HCT116 (cell line): ENCODE data around the gene C9. TPM values are rescaled to one million over a fixed set of nuclear protein-coding genes. Genes with fewer than 3 reads are reported as not detected.

ENCODE experiments used
- ATAC-seq: fragments of 200-7000 bp; cut with Tn5 transposase; 2 replicates; pipeline ENCODE4 v1.9.1; 2020; ENCODE audit warnings: mild to moderate bottlenecking, moderate library complexity
- BruUV-seq: library from RNA; stranded (reverse); fragments of 400-500 nt; replicated peaks from 2 replicates; lab custom pipeline; 2021; lab: Mats Ljungman, UMichigan
- CTCF ChIA-PET: fragments of 300-600 bp; sonication (Branson Sonifier 250); formaldehyde crosslinking; loops from one replicate; lab custom pipeline; 2021; ENCODE audit warnings: antibody characterized with exemption; lab: Charles Lee
- POLR2A ChIA-PET: fragments of 300-600, 350-600 bp; sonication (Branson Sonifier 250); formaldehyde crosslinking; loops from one replicate; lab custom pipeline; 2021; ENCODE audit warnings: antibody characterized with exemption; lab: Charles Lee
- RAD21 ChIA-PET, 2 experiments: fragments of 300-600 bp; sonication (Branson Sonifier 250); formaldehyde crosslinking; loops; one replicate each; lab custom pipeline; 2023; ENCODE audit warnings: low total read pairs in 2 of 2; ENCODE audit not compliant: uncharacterized antibody in 2 of 2, unreplicated experiment in 2 of 2, low non-redundant PET in 1 of 2; lab: Charles Lee
- DNase-seq: peaks from one replicate; pipeline ENCODE4 v3.0.0-alpha.2; 2010; ENCODE audit warnings: low read depth, low spot score
- H2AFZ ChIP-seq: fragments of 200-600 bp; shearing (Covaris generic), sonication (generic); 2 replicates; pipeline ENCODE4 v1.6.1; 2017; ENCODE audit warnings: low read depth, mixed run types, mixed read lengths, antibody characterized with exemption, low read length; ENCODE audit not compliant: poor library complexity, severe bottlenecking
- H3K27ac ChIP-seq: 2 replicates; pipeline ENCODE4 v1.5.1; 2012; ENCODE audit warnings: low read depth, low read length
- H3K27me3 ChIP-seq: fragments of 200-600 bp; sonication (generic); 2 replicates; pipeline ENCODE4 v1.6.1; 2016; ENCODE audit warnings: mixed run types, low read length, mixed read lengths; ENCODE audit not compliant: insufficient read depth
- H3K36me3 ChIP-seq, 2 experiments: fragments of 200-500 bp in 1 of 2; fragments of 200-600 bp in 1 of 2; sonication (Bioruptor generic) in 1 of 2; sonication (generic) in 1 of 2; 2 replicates each; pipeline versions ENCODE4 v1.5.1 to v1.6.1; 2014 to 2016; ENCODE audit warnings: low read length in 2 of 2, inconsistent platforms in 1 of 2, mixed read lengths in 1 of 2, mixed run types in 1 of 2; ENCODE audit not compliant: insufficient read depth in 2 of 2, control insufficient read depth in 1 of 2
- H3K4me1 ChIP-seq, 2 experiments: fragments of 200-600 bp in 1 of 2; sonication (generic) in 1 of 2; 2 replicates each; pipeline versions ENCODE4 v1.5.1 to v1.6.1; 2012 to 2017; ENCODE audit warnings: low read length in 2 of 2, inconsistent platforms in 1 of 2, mild to moderate bottlenecking in 1 of 2, mixed read lengths in 1 of 2, mixed run types in 1 of 2, moderate library complexity in 1 of 2; ENCODE audit not compliant: insufficient read depth in 2 of 2, control insufficient read depth in 1 of 2
- H3K4me2 ChIP-seq: fragments of 200-600 bp; sonication (generic); 2 replicates; pipeline ENCODE4 v1.6.1; 2017; ENCODE audit warnings: mixed run types, low read length, mixed read lengths
- H3K4me3 ChIP-seq, 2 experiments: fragments of 200-600 bp in 1 of 2; sonication (generic) in 1 of 2; replicated peaks in 1 of 2; 2 replicates each; pipeline ENCODE4 v1.5.1; 2011 to 2016; ENCODE audit warnings: low read length in 2 of 2, control low read depth in 1 of 2, low read depth in 1 of 2, mild to moderate bottlenecking in 1 of 2, mixed read lengths in 1 of 2, mixed run types in 1 of 2
- H3K79me2 ChIP-seq: fragments of 200-600 bp; sonication (generic); 2 replicates; pipeline ENCODE4 v1.6.1; 2017; ENCODE audit warnings: mild to moderate bottlenecking, mixed run types, low read length, moderate library complexity, mixed read lengths; ENCODE audit not compliant: insufficient read depth
- H3K9ac ChIP-seq: fragments of 200-600 bp; sonication (generic); 2 replicates; pipeline ENCODE4 v1.6.1; 2016; ENCODE audit warnings: low read length, mixed read lengths
- H3K9me2 ChIP-seq: fragments of 200-600 bp; sonication (generic), shearing (Covaris generic); 2 replicates; pipeline ENCODE4 v1.6.1; 2017; ENCODE audit warnings: mixed run types, mild to moderate bottlenecking, moderate library complexity; ENCODE audit not compliant: insufficient read depth
- H3K9me3 ChIP-seq, 2 experiments: fragments of 200-500 bp in 1 of 2; fragments of 200-600 bp in 1 of 2; sonication (Bioruptor generic) in 1 of 2; sonication (generic) in 1 of 2; 2 replicates each; pipeline ENCODE4 v1.6.1; 2014 to 2017; ENCODE audit warnings: low read length in 2 of 2, mixed read lengths in 2 of 2, inconsistent platforms in 1 of 2, low read depth in 1 of 2, mild to moderate bottlenecking in 1 of 2, mixed run types in 1 of 2, moderate library complexity in 1 of 2; ENCODE audit not compliant: control insufficient read depth in 1 of 2, insufficient read depth in 1 of 2
- H4K20me1 ChIP-seq: fragments of 200-600 bp; sonication (generic), shearing (Covaris generic); 2 replicates; pipeline ENCODE4 v1.6.1; 2017; ENCODE audit warnings: mixed run types, mild to moderate bottlenecking, moderate library complexity; ENCODE audit not compliant: insufficient read depth
- CBX3 ChIP-seq: IDR thresholded peaks from 2 replicates; pipeline ENCODE4 v1.6.1; 2012; ENCODE audit warnings: low read depth
- ELF1 ChIP-seq: IDR thresholded peaks from 2 replicates; pipeline ENCODE4 v1.6.1; 2012; ENCODE audit warnings: low read depth, borderline replicate concordance
- EZH2phosphoT487 ChIP-seq: fragments of 200-600 bp; IDR thresholded peaks from 2 replicates; pipeline ENCODE4 v1.6.1; 2018; ENCODE audit warnings: antibody characterized with exemption, borderline replicate concordance
- FOSL1 ChIP-seq: IDR thresholded peaks from 2 replicates; pipeline ENCODE4 v1.6.1; 2012; ENCODE audit warnings: low read depth
- POLR2A ChIP-seq: IDR thresholded peaks from 2 replicates; pipeline ENCODE4 v1.7.0; 2011; ENCODE audit warnings: borderline replicate concordance; ENCODE audit not compliant: insufficient read depth, insufficient read length; ENCODE audit errors: extremely low read depth
- RAD21 ChIP-seq: IDR thresholded peaks from 2 replicates; pipeline ENCODE4 v1.6.1; 2012; ENCODE audit warnings: low read depth, mild to moderate bottlenecking
- REST ChIP-seq: IDR thresholded peaks from 2 replicates; pipeline ENCODE4 v1.6.1; 2012; ENCODE audit warnings: low read depth
- SIN3A ChIP-seq: IDR thresholded peaks from 2 replicates; pipeline ENCODE4 v1.6.1; 2012; ENCODE audit warnings: low read depth
- SP1 ChIP-seq: IDR thresholded peaks from 2 replicates; pipeline ENCODE4 v1.6.1; 2012; ENCODE audit warnings: low read depth
- TCF7L2 ChIP-seq: IDR thresholded peaks from 2 replicates; pipeline ENCODE4 v1.7.0; 2011; ENCODE audit warnings: borderline replicate concordance, inconsistent platforms; ENCODE audit not compliant: insufficient read depth, insufficient read length; ENCODE audit errors: extremely low read depth
- YY1 ChIP-seq: IDR thresholded peaks from 2 replicates; pipeline ENCODE4 v1.6.1; 2011; ENCODE audit warnings: low read length, low read depth, moderate library complexity, mild to moderate bottlenecking; ENCODE audit not compliant: insufficient replicate concordance; ENCODE audit errors: extremely low read depth
- intact Hi-C: fragments of 100-400 bp; cut with micrococcal nuclease; formaldehyde crosslinking; loops from 2 replicates; pipeline ENCODE4 v1.10.0; 2022
- total RNA-seq: library from RNA; stranded (reverse); gene quantifications from one replicate; pipeline ENCODE4 v1.2.1, GENCODE V29; 2021; ENCODE audit not compliant: unreplicated experiment
- TF ChIP-seq, protein P1 (sequence below): IDR thresholded peaks from 2 replicates; pipeline ENCODE4 v1.6.1; 2012
- TF ChIP-seq, protein P2 (sequence below), 3 experiments: fragments of 200-600 bp in 1 of 3; sonication (generic) in 1 of 3; IDR thresholded peaks in 2 of 3; conservative IDR thresholded peaks in 1 of 3; 2 replicates each; pipeline ENCODE4 v1.5.1; 2012 to 2017; ENCODE audit warnings: low read depth in 2 of 3, low read length in 2 of 3, antibody characterized with exemption in 1 of 3, borderline replicate concordance in 1 of 3, control low read depth in 1 of 3, mild to moderate bottlenecking in 1 of 3, mixed read lengths in 1 of 3, mixed run types in 1 of 3, moderate library complexity in 1 of 3; ENCODE audit not compliant: insufficient read depth in 1 of 3

The C9 gene
- total RNA-seq, 1 experiment from 2014 or later = 0.34 TPM

DNA sequence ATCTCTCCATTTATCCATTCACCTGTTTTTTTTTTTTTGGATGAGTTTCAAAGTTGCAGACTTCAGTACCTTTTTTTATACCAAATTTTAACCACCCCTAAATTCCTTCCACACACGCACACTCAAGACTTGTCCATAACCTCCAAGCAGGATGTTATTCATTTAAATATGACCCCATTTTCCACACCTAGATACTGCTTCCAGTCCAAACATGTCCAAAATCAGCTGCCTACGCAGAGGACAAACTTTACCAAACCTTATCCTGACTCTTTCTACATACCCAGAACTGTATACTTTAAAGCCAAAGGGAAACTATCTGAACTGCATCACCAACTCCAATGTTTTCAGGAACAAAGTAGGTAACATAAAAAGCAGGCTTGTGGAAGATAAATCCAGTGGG is 108.9 kb downstream of the C9 start (continued):
- TF ChIP-seq REST = no peak
- TF ChIP-seq, protein P1, sequence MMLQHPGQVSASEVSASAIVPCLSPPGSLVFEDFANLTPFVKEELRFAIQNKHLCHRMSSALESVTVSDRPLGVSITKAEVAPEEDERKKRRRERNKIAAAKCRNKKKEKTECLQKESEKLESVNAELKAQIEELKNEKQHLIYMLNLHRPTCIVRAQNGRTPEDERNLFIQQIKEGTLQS = no peak
- no peak for TF ChIP-seq EZH2phosphoT487
- TF ChIP-seq TCF7L2 = no peak
- no peak for TF ChIP-seq RAD21
- TF ChIP-seq, all 23 proteins: peak for 0

DNA sequence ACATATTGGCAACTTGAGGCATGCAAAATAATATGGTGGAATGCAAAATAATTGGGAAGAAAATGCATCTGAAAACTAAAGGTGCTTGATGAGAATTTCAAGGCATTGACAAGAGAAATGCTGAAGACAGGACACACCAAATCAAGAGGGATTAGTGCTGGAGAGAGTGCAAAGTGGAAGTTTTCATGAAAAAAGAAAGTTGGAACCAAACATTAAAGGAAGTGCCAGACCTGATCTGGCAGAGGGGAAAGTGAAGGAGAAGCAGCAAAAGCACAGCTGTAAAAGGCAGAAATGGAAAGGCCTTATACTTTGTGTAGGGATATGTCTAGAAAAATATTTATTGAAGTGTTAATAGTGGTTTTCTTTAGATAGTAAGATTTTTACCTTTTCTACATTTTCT is 109.6 kb downstream of the C9 start:
- DNase-seq = no peak
- ChIA-PET RAD21 (interaction anchor here in 1 of 2 experiments (0.7 kb wide), 1 partner anchor 37 kb away, joined by 3 read pairs; no protein-coding TSS in a partner anchor), POLR2A (no interaction called here)

More for the DNA sequence above, 109.6 kb downstream of the C9 start:
- H3K36me3 ChIP-seq = no peaks in the 10 kb centered on the region
- no peaks in the 10 kb centered on the region for H3K27me3 ChIP-seq
- no peaks in the 10 kb centered on the region for H3K9me2 ChIP-seq
- no peak for ATAC-seq
- H3K4me3 ChIP-seq = no peak overlapping the region
- no TSS peak for BruUV-seq
- no peak overlapping the region for H3K9ac ChIP-seq
- CTCF ChIA-PET = no interaction called here
- H3K4me1 ChIP-seq = no peaks in the 10 kb centered on the region
- no peak overlapping the region for H3K4me2 ChIP-seq
- no peaks in the 10 kb centered on the region for H4K20me1 ChIP-seq
- TF ChIP-seq ELF1 (no peak), FOSL1 (no peak), TCF7L2 (no peak), RAD21 (no peak), CBX3 (no peak), POLR2A (no peak), YY1 (no peak), SP1 (no peak), SIN3A (no peak), EZH2phosphoT487 (no peak)
- TF ChIP-seq, protein P2, sequence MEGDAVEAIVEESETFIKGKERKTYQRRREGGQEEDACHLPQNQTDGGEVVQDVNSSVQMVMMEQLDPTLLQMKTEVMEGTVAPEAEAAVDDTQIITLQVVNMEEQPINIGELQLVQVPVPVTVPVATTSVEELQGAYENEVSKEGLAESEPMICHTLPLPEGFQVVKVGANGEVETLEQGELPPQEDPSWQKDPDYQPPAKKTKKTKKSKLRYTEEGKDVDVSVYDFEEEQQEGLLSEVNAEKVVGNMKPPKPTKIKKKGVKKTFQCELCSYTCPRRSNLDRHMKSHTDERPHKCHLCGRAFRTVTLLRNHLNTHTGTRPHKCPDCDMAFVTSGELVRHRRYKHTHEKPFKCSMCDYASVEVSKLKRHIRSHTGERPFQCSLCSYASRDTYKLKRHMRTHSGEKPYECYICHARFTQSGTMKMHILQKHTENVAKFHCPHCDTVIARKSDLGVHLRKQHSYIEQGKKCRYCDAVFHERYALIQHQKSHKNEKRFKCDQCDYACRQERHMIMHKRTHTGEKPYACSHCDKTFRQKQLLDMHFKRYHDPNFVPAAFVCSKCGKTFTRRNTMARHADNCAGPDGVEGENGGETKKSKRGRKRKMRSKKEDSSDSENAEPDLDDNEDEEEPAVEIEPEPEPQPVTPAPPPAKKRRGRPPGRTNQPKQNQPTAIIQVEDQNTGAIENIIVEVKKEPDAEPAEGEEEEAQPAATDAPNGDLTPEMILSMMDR (IDR thresholded peaks at IDR 0.05 in 2 of 3, conservative IDR thresholded peaks at IDR 0.05 in 1 of 3; ENCODE audit: borderline replicate concordance in 1 of 3, insufficient read depth in 1 of 3, low read depth in 2 of 3, low read length in 2 of 3) = no peak
- TF ChIP-seq, all 23 proteins: peak for 0
- Histone ChIP-seq H2AFZ (no peak overlapping the region), H3K27ac (no peak overlapping the region), H3K9me3 (no peaks in the 10 kb centered on the region), H3K79me2 (no peaks in the 10 kb centered on the region)
- intact Hi-C loops = no loop called here
